IMR-90 (cell line): ENCODE measurements around the gene CHRNB1. TPM values are rescaled to one million over a fixed set of nuclear protein-coding genes. Genes with fewer than 3 reads are reported as not detected.
A peak's percentile ranks its signal among the peaks of the same experiment; 100 is the strongest.
"Not testable (repeated sequence)": the region's sequence is repeated elsewhere in the genome, so short reads cannot be mapped to it uniquely, and the experiment has no call there.

Experiments
- ATAC-seq: fragments of 200-7000 bp; cut with Tn5 transposase; 2 replicates; pipeline ENCODE4 v1.9.1; 2020; ENCODE audit warnings: low read depth, mild to moderate bottlenecking, moderate library complexity
- BruUV-seq: library from RNA; stranded (reverse); fragments of 400-500 nt; replicated peaks from 2 replicates; lab custom pipeline; 2021; lab: Mats Ljungman, UMichigan
- CTCF ChIA-PET: fragments of 300-600 bp; formaldehyde crosslinking; extraction: SDS; loops from one replicate; lab custom pipeline; 2021; ENCODE audit warnings: antibody characterized with exemption; lab: Yijun Ruan, JAX
- POLR2A ChIA-PET: fragments of 300-600 bp; sonication (Branson Sonifier 250); formaldehyde crosslinking; loops from one replicate; lab custom pipeline; 2022; ENCODE audit warnings: antibody characterized with exemption; ENCODE audit not compliant: unreplicated experiment; lab: Charles Lee
- DNase-seq: peaks from one replicate; pipeline ENCODE4 v3.0.0; 2013
- H2AFZ ChIP-seq: replicated peaks from 2 replicates; pipeline ENCODE3; 2013; ENCODE audit warnings: low read length, mild to moderate bottlenecking; ENCODE audit not compliant: poor library complexity
- H2AK5ac ChIP-seq: 2 replicates; pipeline ENCODE4 v1.6.1; 2013; ENCODE audit warnings: low read depth, low read length, inconsistent platforms
- H2AK9ac ChIP-seq: replicated peaks from 2 replicates; pipeline ENCODE3; 2013; ENCODE audit warnings: mild to moderate bottlenecking, low read depth, low read length, moderate library complexity; ENCODE audit not compliant: poor library complexity
- H2BK120ac ChIP-seq: 2 replicates; pipeline ENCODE4 v1.6.1; 2013; ENCODE audit warnings: low read depth, low read length, inconsistent platforms
- H2BK15ac ChIP-seq: 3 replicates; pipeline ENCODE4 v1.6.1; 2013; ENCODE audit warnings: low read depth, low read length, inconsistent platforms
- H2BK20ac ChIP-seq: 2 replicates; pipeline ENCODE4 v1.6.1; 2013; ENCODE audit warnings: low read depth, mild to moderate bottlenecking, inconsistent platforms, low read length, moderate library complexity
- H2BK5ac ChIP-seq: 2 replicates; pipeline ENCODE4 v1.6.1; 2013; ENCODE audit warnings: mild to moderate bottlenecking, low read depth, low read length, inconsistent platforms; ENCODE audit not compliant: poor library complexity, severe bottlenecking
- H3K14ac ChIP-seq: replicated peaks from 2 replicates; pipeline ENCODE4 v1.6.1; 2013; ENCODE audit warnings: low read depth, low read length, inconsistent platforms
- H3K18ac ChIP-seq: 2 replicates; pipeline ENCODE4 v1.6.1; 2013; ENCODE audit warnings: low read depth, low read length, control low read depth
- H3K23ac ChIP-seq: 2 replicates; pipeline ENCODE4 v1.6.1; 2013; ENCODE audit warnings: low read depth, low read length, inconsistent platforms
- H3K27ac ChIP-seq: 2 replicates; pipeline ENCODE4 v1.5.1; 2013; ENCODE audit warnings: mild to moderate bottlenecking, control low read depth, low read length; ENCODE audit not compliant: insufficient read depth
- H3K27me3 ChIP-seq: 2 replicates; pipeline ENCODE4 v1.6.1; 2013; ENCODE audit warnings: low read length; ENCODE audit not compliant: control insufficient read depth, insufficient read depth
- H3K36me3 ChIP-seq: 2 replicates; pipeline ENCODE4 v1.6.1; 2013; ENCODE audit warnings: low read length, mixed read lengths; ENCODE audit not compliant: control insufficient read depth, insufficient read depth
- H3K4ac ChIP-seq: 2 replicates; pipeline ENCODE4 v1.6.1; 2013; ENCODE audit warnings: low read depth, low read length, inconsistent platforms
- H3K4me1 ChIP-seq: 2 replicates; pipeline ENCODE4 v1.6.1; 2013; ENCODE audit warnings: low read length, mixed read lengths; ENCODE audit not compliant: control insufficient read depth, insufficient read depth
- H3K4me2 ChIP-seq: 2 replicates; pipeline ENCODE4 v1.6.1; 2013; ENCODE audit warnings: low read depth, mild to moderate bottlenecking, control low read depth, low read length, moderate library complexity
- H3K4me3 ChIP-seq: 2 replicates; pipeline ENCODE4 v1.5.1; 2013; ENCODE audit warnings: low read depth, mild to moderate bottlenecking, control low read depth, low read length, moderate library complexity; ENCODE audit not compliant: insufficient read depth
- H3K56ac ChIP-seq: 2 replicates; pipeline ENCODE4 v1.6.1; 2013; ENCODE audit warnings: low read length, inconsistent platforms; ENCODE audit not compliant: insufficient read depth; ENCODE audit errors: extremely low read depth
- H3K79me1 ChIP-seq, 2 experiments: 2 replicates each; pipeline ENCODE4 v1.6.1; 2013; ENCODE audit warnings: low read length in 2 of 2, inconsistent platforms in 1 of 2, low read depth in 1 of 2
- H3K9ac ChIP-seq: 2 replicates; pipeline ENCODE4 v1.6.1; 2013; ENCODE audit warnings: low read depth, low read length, control low read depth
- H3K9me1 ChIP-seq: 2 replicates; pipeline ENCODE4 v1.6.1; 2013; ENCODE audit warnings: low read length, inconsistent platforms; ENCODE audit not compliant: insufficient read depth
- H3K9me3 ChIP-seq: 2 replicates; pipeline ENCODE4 v1.6.1; 2013; ENCODE audit warnings: low read length; ENCODE audit not compliant: control insufficient read depth, insufficient read depth
- H4K20me1 ChIP-seq: 2 replicates; pipeline ENCODE4 v1.6.1; 2013; ENCODE audit warnings: low read length, inconsistent platforms; ENCODE audit not compliant: insufficient read depth
- H4K5ac ChIP-seq: 2 replicates; pipeline ENCODE4 v1.6.1; 2013; ENCODE audit warnings: mild to moderate bottlenecking, low read depth, low read length, control low read depth
- H4K8ac ChIP-seq, 2 experiments: 2 replicates each; pipeline ENCODE4 v1.6.1; 2013; ENCODE audit warnings: low read depth in 2 of 2, low read length in 2 of 2, control low read depth in 1 of 2, inconsistent platforms in 1 of 2
- H4K91ac ChIP-seq: 2 replicates; pipeline ENCODE4 v1.6.1; 2013; ENCODE audit warnings: low read depth, low read length, inconsistent platforms; ENCODE audit not compliant: insufficient read depth
- BHLHE40 ChIP-seq: fragments of 150-350 bp; IDR thresholded peaks from 2 replicates; pipeline ENCODE4 v1.6.1; 2016; ENCODE audit warnings: mild to moderate bottlenecking, low read depth, low read length
- WGBS, 2 experiments: methylation state at CpG; one replicate each; pipeline versions ENCODE4 v1.1.5 to v1.1.7; 2013; ENCODE audit warnings: missing lambda C conversion rate in 2 of 2; ENCODE audit not compliant: insufficient read length in 1 of 2; ENCODE audit errors: extremely low coverage in 2 of 2; 5-methylcytosine and 5-hydroxymethylcytosine counted together
- dilution Hi-C: fragments of 300-500 bp; cut with HindIII; formaldehyde crosslinking; loops from one replicate; pipeline ENCODE4 v1.14.3; 2018; ENCODE audit warnings: low sequenced_read_pairs; ENCODE audit not compliant: unreplicated experiment
- in situ Hi-C: fragments of 300-500 bp; cut with MboI; formaldehyde crosslinking; loops from 3 replicates; pipeline ENCODE4 v1.14.3; 2019; ENCODE audit warnings: low sequenced_read_pairs, inconsistent platforms, mixed read lengths
- intact Hi-C: fragments of 100-400 bp; cut with micrococcal nuclease; formaldehyde crosslinking; loops from 2 replicates; pipeline ENCODE4 v1.10.0; 2022
- polyA plus RNA-seq, 3 experiments: library from polyadenylated mRNA; depleted of rRNA; stranded (reverse); fragments of >200 nt; gene quantifications; 2 replicates each; pipeline ENCODE4 v1.2.3, GENCODE V29; 2012; ENCODE audit warnings: low replicate concordance in 1 of 3
- total RNA-seq: library from RNA; depleted of rRNA; stranded (reverse); fragments of >200 nt; gene quantifications from 2 replicates; pipeline ENCODE4 v1.2.3, GENCODE V29; 2012

CHRNB1 gene
- total and polyA plus RNA-seq, 2 of the 4 experiments (the other 2 are of a cell fraction) = 4.3 to 6.0 TPM

- H3K27ac ChIP-seq = no peak overlapping the region
- no peak overlapping the region for H2BK5ac ChIP-seq
- no peak overlapping the region for H3K4ac ChIP-seq
- ATAC-seq = no peak
- H3K18ac ChIP-seq = no peak overlapping the region
- no peak overlapping the region for H3K14ac ChIP-seq
- dilution Hi-C loops (no loop called here), intact Hi-C loops (no loop called here), in situ Hi-C loops (no loop called here)
- H3K9me3 ChIP-seq = no peaks in the 10 kb centered on the region
- peaks cover 4 to 83% of the 10 kb centered on the region in 2 experiments for H3K79me1 ChIP-seq
- POLR2A ChIA-PET = no interaction called here
- H3K56ac ChIP-seq = no peak overlapping the region
- no peak overlapping the region for H3K4me2 ChIP-seq
- peaks cover 45% of the 10 kb centered on the region for H3K9me1 ChIP-seq
- no TSS peak for BruUV-seq
- H2AK5ac ChIP-seq = no peak overlapping the region
- H3K36me3 ChIP-seq = peaks cover 13% of the 10 kb centered on the region
- H2BK15ac ChIP-seq = no peak overlapping the region
- no peak overlapping the region for H4K91ac ChIP-seq
- no peak overlapping the region for H2BK120ac ChIP-seq
- H4K5ac ChIP-seq = no peak overlapping the region
- TF ChIP-seq BHLHE40 = no peak
- H4K8ac ChIP-seq = no peak overlapping the region
- H4K20me1 ChIP-seq = peaks cover 92% of the 10 kb centered on the region
- peaks cover 20% of the 10 kb centered on the region for H3K4me1 ChIP-seq
- peak overlapping the region; percentile 8; the same call in 1 of the 2 replicates for H3K23ac ChIP-seq
- 100% methylated on average over 2 of the region's 2 CpGs; no CpG with 5 or more reads in 1 of the 2 experiments for WGBS, 2 experiments
- no peak for DNase-seq
- no peak overlapping the region for H2AK9ac ChIP-seq
- H3K4me3 ChIP-seq = no peak overlapping the region
- CTCF ChIA-PET = no interaction called here
- no peak overlapping the region for H2AFZ ChIP-seq
- no peaks in the 10 kb centered on the region for H3K27me3 ChIP-seq
- no peak overlapping the region for H3K9ac ChIP-seq
- no peak overlapping the region for H2BK20ac ChIP-seq
These were observed 26.9 kb downstream of the CHRNB1 start for GRCh38 chr17:7471729-7472128.

DNA sequence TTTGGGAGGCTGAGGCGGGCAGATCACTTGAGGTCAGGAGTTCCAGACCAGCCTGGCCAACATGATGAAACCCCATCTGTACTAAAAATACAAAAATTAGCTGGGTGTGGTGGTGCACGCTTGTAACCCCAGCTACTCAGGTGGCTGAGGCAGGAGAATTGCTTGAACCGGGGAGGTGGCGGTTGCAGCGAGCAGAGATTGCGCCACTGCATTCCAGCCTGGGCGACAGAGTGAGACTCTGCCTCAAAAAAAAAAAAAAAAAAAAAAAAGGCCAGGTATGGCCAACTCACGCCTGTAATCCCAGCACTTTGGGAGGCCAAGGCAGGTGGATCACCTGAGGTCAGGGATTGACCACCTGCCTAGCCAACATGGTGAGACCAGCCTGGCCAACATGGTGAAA, 29.9 kb downstream of the CHRNB1 start:
- H4K91ac ChIP-seq, in situ Hi-C loops, H3K23ac ChIP-seq, H4K5ac ChIP-seq, H3K36me3 ChIP-seq, H2BK120ac ChIP-seq, H3K9me3 ChIP-seq, H3K14ac ChIP-seq, BruUV-seq, H3K27ac ChIP-seq, CTCF ChIA-PET, H2AK5ac ChIP-seq, H3K27me3 ChIP-seq, DNase-seq, H2AFZ ChIP-seq, H3K56ac ChIP-seq, H3K4ac ChIP-seq, H3K4me3 ChIP-seq, H4K8ac ChIP-seq, H2BK15ac ChIP-seq, H2AK9ac ChIP-seq, dilution Hi-C loops, H3K18ac ChIP-seq, intact Hi-C loops, H3K9ac ChIP-seq, POLR2A ChIA-PET, ATAC-seq, H2BK5ac ChIP-seq, H3K4me2 ChIP-seq, H2BK20ac ChIP-seq: not testable (repeated sequence)
- WGBS, 2 experiments = 97% methylated on average over 5 of the region's 8 CpGs; no CpG with 5 or more reads in 1 of the 2 experiments
- Histone ChIP-seq H3K9me1 (peaks cover 39% of the 10 kb centered on the region), H3K79me1 (peaks cover 5 to 73% of the 10 kb centered on the region in 2 experiments), H4K20me1 (peaks cover 85% of the 10 kb centered on the region), H3K4me1 (peaks cover 20% of the 10 kb centered on the region)
